ENCODE measurements around the gene ZNF513.

The ZNF513 gene

DNA sequence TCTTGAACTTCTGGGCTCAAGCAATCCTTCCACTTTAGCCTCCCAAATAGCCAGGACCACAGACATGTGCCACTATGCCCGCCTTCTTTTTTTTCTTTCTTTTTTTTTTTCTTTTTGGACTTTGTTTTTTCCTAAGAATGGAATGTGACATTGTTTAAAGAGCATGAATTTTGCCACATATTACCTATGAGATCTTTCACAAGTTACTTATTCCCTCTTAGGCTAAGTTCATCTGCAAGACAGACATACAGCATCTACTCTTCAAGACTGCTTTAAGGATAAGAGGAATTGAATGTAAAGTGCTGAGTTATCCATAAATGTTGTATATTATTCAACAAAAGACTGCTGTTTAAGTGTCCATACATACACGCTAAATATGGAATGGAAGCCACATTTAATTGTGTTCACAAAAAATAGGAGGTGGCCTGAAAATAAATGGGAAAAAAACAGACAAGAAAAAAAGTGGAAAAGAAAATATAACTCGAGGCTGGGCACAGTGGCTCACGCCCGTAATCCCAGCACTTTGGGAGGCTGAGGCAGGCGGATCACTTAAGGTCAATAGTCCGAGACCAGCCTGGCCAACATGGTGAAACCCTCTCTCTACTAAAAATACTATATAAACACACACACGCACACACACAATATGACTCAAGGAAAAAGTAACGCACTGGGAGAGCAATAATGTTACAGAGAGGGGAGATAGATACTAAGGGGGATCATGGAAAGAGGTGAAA, 32.1 kb upstream of the ZNF513 start:
- WGBS, 2 experiments (ENCODE audit: insufficient coverage in 2 of 2): 77 to 94% methylated on average over 5 to 6 of the region's 9 CpGs
- Histone ChIP-seq H3K4me1 (ENCODE audit: control insufficient read depth, insufficient read depth, low read length, poor library complexity, severe bottlenecking) (peaks cover 2% of the 10 kb centered on the region), H3K27ac (ENCODE audit: low read depth, low read length, severe bottlenecking) (no peak overlapping the region), H3K36me3 (ENCODE audit: control insufficient read depth, insufficient read depth, low read length) (peaks cover 2% of the 10 kb centered on the region), H3K4me3 (ENCODE audit: extremely low read depth, insufficient read depth, low read length, poor library complexity, severe bottlenecking) (no peak overlapping the region), H3K9me3 (ENCODE audit: control insufficient read depth, low read length) (no peaks in the 10 kb centered on the region)

DNA sequence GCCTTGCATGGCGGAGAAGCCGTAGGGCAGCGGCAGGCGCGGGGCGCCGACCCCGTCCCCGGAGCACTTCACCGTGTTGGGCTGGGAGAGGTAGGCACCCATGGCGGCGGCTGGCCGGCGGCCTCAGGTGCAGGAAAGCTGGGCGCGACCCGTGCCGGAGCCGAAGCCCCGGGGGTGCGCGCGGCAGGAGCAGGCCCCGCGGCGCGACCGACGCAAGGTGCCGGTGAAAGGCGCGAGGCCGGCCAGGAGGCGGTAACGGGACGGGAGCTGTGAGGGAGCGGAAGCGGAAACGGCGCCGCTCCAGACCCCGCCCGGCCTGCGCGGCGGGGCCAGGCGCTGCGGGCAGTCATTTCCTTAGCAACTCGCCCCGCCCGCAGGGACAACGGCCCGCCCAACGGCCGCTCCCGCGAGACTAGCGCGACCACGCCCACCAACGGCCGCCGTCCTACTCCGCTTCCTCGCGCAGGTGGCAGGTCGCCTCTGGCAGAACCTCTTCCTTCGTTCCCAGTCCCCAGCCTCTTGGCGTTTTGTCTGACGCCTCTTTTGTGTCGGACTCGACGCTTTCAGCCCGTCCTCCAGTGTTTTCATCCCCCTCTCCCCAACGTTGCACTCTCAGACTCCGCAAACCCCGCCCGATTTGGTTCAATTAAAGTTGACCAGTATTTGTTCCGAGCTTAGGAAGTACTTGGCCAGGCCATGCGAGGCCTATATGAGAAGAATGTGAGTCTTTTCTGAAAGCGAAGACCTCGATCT, 29.0 kb upstream of the ZNF513 start, which contains the start of gene PPM1G:
Gene PPM1G (minus strand): TSS at position 271 of the 753 bp plus-strand sequence. CDS start 169 bp downstream, at position 102.
- Histone ChIP-seq H3K4me3 (ENCODE audit: extremely low read depth, insufficient read depth, low read length, poor library complexity, severe bottlenecking) (peak within 1 kb of the TSS; percentile 87), H3K27ac (ENCODE audit: low read depth, low read length, severe bottlenecking) (peak within 1 kb of the TSS; percentile 77), H3K4me1 (ENCODE audit: control insufficient read depth, insufficient read depth, low read length, poor library complexity, severe bottlenecking) (peaks cover 2% of the 10 kb centered on the region), H3K36me3 (ENCODE audit: control insufficient read depth, insufficient read depth, low read length) (peaks cover 15% of the 10 kb centered on the region), H3K9me3 (ENCODE audit: control insufficient read depth, low read length) (no peaks in the 10 kb centered on the region)
- WGBS, 2 experiments (ENCODE audit: insufficient coverage in 2 of 2): 5% methylated on average over 49 to 78 of the region's 82 CpGs

DNA sequence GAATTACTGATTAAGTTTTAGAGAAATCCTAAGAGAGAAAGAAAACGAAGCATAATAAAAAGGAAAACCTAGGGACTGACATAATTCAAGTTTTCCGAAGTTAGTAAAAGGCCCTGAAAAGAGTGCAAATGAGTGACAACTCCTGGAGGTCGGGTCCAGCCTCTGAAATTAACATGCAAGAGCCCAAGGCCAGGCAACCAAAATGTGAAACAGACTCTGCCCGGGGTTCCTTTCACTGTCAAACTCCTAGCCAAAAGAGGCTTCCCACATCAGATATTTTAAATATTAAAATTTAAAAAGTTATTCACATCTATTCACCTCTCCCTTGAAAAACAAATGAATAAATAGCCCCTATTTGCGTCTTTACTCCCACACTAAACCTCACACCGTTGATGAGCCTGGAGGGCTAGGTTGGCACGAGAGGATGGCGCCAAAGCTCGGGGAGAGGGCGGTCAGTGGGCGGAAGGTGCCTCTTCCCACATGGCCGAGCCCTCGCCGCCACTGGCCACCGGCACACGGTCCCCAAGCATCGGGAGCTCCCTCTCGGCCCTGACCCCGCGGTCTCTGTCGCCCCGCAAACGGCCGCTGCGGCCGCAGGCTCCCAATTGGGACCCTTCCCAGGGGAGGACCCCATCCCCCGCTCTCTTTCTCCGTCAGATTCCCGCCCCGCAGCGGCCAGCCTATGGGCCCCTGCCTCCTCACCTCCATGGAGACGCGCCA, 28.2 kb upstream of the ZNF513 start:
- 0 to 1% methylated on average over 24 of the region's 33 CpGs for WGBS, 2 experiments (ENCODE audit: insufficient coverage in 2 of 2)
- H3K4me1 ChIP-seq (ENCODE audit: control insufficient read depth, insufficient read depth, low read length, poor library complexity, severe bottlenecking): peaks cover 2% of the 10 kb centered on the region
- H3K27ac ChIP-seq (ENCODE audit: low read depth, low read length, severe bottlenecking): peak overlapping the region; percentile 77
- peak overlapping the region; percentile 87 for H3K4me3 ChIP-seq (ENCODE audit: extremely low read depth, insufficient read depth, low read length, poor library complexity, severe bottlenecking)
- H3K9me3 ChIP-seq (ENCODE audit: control insufficient read depth, low read length): no peaks in the 10 kb centered on the region
- peaks cover 20% of the 10 kb centered on the region for H3K36me3 ChIP-seq (ENCODE audit: control insufficient read depth, insufficient read depth, low read length)

DNA sequence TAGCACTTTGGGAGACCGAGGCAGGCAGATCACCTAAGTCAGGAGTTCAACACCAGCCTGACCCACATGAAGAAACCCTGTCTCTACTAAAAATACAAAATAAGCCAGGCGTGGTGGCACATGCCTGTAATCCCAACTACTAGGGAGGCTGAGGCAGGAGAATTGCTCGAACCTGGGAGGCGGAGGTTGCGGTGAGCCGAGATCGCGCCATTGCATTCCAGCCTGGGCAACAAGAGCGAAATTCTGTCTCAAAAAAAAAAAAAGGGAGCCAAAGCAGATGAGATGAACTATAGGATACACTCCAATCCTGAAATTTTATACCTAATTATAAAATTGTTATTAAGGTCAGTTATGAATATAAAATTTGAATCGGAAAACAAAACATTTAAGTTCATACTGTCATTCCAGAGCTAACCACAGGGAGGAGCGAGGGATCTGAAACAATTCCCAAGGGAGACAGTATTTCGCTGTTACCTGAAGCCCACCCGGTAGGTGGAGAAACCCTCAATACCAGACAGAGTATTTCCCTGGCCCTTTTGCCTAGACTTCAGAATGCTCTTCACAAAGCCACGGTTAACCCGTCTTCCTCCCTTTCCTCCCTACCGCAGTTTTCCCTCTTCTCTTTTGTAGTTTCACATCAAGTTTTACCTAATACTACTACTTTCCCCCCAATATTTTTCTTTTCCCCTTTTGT, 27.4 kb upstream of the ZNF513 start:
- H3K4me3 ChIP-seq (ENCODE audit: extremely low read depth, insufficient read depth, low read length, poor library complexity, severe bottlenecking): peak overlapping the region; percentile 87
- 9 to 21% methylated on average over 6 to 7 of the region's 16 CpGs for WGBS, 2 experiments (ENCODE audit: insufficient coverage in 2 of 2)
- H3K4me1 ChIP-seq (ENCODE audit: control insufficient read depth, insufficient read depth, low read length, poor library complexity, severe bottlenecking): peaks cover 2% of the 10 kb centered on the region
- H3K27ac ChIP-seq (ENCODE audit: low read depth, low read length, severe bottlenecking): no peak overlapping the region
- H3K36me3 ChIP-seq (ENCODE audit: control insufficient read depth, insufficient read depth, low read length): peaks cover 28% of the 10 kb centered on the region
- no peaks in the 10 kb centered on the region for H3K9me3 ChIP-seq (ENCODE audit: control insufficient read depth, low read length)

DNA sequence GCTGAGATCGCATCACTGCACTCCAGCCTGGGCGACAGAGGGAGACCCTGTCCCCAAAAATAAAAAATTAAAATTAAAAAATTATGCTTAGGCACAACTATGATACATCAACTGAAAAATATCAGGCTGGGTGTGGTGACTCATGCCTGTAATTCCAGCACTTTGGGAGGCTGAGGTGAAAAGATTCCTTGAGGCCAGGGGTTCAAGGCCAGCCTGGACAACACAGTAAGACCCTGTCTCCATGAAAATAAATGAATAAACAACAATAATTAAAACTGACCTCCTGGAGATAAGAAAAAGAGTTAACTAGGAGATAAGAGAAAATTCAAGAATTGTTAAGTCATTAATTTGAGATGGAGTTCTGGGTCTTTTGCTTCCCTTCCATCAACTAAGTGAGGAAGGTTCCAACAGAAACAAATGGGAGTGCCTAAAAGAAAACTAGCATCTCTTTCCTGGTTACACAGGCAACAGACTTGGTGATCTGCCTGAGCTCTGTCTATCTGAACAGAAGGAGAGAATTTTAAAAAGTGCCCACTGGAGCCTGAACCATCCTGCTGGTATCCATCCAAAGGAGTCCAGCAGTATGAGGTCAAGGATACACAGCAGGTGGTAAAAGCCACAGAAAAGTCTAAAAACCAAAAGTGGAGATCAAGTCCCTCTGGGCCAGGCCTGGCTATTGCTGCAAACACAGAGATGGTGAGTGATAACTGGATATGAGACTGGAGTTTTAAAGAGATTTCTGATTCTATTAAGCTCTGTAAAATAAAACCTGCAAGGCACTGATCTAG, 20.0 kb upstream of the ZNF513 start:
- Histone ChIP-seq H3K9me3 (ENCODE audit: control insufficient read depth, low read length) (no peaks in the 10 kb centered on the region), H3K4me1 (ENCODE audit: control insufficient read depth, insufficient read depth, low read length, poor library complexity, severe bottlenecking) (no peaks in the 10 kb centered on the region), H3K4me3 (ENCODE audit: extremely low read depth, insufficient read depth, low read length, poor library complexity, severe bottlenecking) (no peak overlapping the region), H3K36me3 (ENCODE audit: control insufficient read depth, insufficient read depth, low read length) (peaks cover 51% of the 10 kb centered on the region), H3K27ac (ENCODE audit: low read depth, low read length, severe bottlenecking) (no peak overlapping the region)
- WGBS, 2 experiments (ENCODE audit: insufficient coverage in 2 of 2): no CpG with 5 or more reads among the region's 2 CpGs

DNA sequence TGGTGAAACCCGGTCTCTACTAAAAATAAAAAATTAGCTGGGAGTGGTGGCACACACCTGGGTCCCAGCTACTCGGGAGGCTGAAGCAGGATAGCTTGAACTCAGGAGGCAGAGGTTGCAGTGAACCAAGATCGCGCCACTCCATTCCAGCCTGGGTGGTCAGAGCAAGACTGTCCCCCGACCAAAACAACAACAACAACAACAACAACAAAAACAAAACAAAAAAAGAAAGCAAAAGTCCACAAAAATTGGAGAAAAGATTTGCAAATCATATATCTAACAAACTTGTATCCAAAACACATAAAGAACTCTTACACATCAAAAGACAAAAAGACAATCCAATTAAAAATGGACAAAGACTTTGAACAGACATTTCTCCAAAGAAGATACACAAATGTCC, 18.4 kb upstream of the ZNF513 start:
- H3K27ac ChIP-seq (ENCODE audit: low read depth, low read length, severe bottlenecking): no peak overlapping the region
- 90% methylated on average over 5 of the region's 5 CpGs; no CpG with 5 or more reads in 1 of the 2 experiments for WGBS, 2 experiments (ENCODE audit: insufficient coverage in 2 of 2)

DNA sequence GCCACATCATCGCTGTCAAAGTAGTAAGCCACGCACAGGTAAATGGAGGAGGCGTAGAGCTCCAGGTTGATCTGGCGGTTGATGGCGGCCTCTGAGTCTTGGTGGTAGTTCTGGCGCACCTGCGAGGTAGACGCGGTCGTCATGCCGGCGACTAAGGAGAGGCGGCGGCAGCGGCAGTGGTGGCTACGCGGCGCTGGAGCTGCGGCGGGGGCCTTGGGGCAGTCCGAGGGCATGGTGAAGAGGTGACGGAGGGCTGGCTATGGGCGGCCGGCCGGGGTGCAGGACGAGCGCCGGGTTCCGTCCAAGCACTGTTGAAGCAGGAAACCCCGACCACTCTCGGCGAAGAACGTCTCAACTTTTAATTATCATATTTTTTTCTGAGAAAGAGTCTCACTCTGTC, 12.7 kb upstream of the ZNF513 start:
- 95 to 99% methylated on average over 32 to 33 of the region's 33 CpGs for WGBS, 2 experiments (ENCODE audit: insufficient coverage in 2 of 2)
- H3K4me1 ChIP-seq (ENCODE audit: control insufficient read depth, insufficient read depth, low read length, poor library complexity, severe bottlenecking): no peaks in the 10 kb centered on the region
- H3K36me3 ChIP-seq (ENCODE audit: control insufficient read depth, insufficient read depth, low read length): peaks cover 31% of the 10 kb centered on the region
- no peak overlapping the region for H3K27ac ChIP-seq (ENCODE audit: low read depth, low read length, severe bottlenecking)
- no peaks in the 10 kb centered on the region for H3K9me3 ChIP-seq (ENCODE audit: control insufficient read depth, low read length)
- no peak overlapping the region for H3K4me3 ChIP-seq (ENCODE audit: extremely low read depth, insufficient read depth, low read length, poor library complexity, severe bottlenecking)

More for the DNA sequence above, 18.4 kb upstream of the ZNF513 start:
- Histone ChIP-seq H3K9me3 (ENCODE audit: control insufficient read depth, low read length) (no peaks in the 10 kb centered on the region), H3K4me3 (ENCODE audit: extremely low read depth, insufficient read depth, low read length, poor library complexity, severe bottlenecking) (no peak overlapping the region), H3K4me1 (ENCODE audit: control insufficient read depth, insufficient read depth, low read length, poor library complexity, severe bottlenecking) (no peaks in the 10 kb centered on the region), H3K36me3 (ENCODE audit: control insufficient read depth, insufficient read depth, low read length) (peaks cover 44% of the 10 kb centered on the region)

DNA sequence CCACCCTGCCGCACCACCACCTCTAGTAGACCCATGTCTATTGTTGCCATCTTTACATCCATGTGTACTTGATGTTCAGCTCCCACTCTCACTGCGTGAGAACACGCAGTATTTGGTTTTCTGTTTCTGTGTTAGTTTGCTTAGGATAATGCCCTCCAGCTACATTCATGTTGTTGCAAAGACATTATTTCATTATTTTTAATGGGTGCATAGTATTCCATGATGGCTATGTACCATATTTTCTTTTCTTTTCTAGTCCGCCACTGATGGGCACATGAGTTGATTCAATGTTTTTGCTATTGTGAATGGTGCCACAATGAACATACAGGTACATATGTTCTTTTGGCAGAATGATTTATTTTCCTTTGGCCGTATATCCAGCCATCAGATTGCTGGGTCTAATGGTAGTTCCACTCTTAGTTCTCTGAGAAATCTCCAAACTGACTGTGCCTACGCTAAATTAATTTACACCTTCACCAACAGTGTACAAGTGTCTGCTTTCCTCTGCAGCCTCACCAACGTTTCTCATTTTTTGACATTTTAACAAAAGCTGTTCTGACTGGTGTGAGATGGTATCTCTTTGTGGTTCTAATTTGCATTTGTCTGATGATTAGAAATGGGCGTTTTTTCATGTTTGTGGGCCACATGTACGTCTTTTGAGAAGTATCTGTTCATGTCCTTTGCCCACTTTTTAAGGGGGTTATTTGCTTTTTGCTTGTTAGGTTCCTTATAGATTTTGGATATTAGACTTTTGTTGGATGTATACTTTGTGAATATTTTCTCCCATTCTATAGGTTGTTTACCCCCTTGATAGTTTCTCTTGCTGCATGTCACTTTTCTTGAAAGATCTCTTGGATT, 10.5 kb upstream of the ZNF513 start:
- no peak overlapping the region for H3K27ac ChIP-seq (ENCODE audit: low read depth, low read length, severe bottlenecking)
- H3K9me3 ChIP-seq (ENCODE audit: control insufficient read depth, low read length): no peaks in the 10 kb centered on the region
- H3K36me3 ChIP-seq (ENCODE audit: control insufficient read depth, insufficient read depth, low read length): peaks cover 45% of the 10 kb centered on the region
- WGBS, 2 experiments (ENCODE audit: insufficient coverage in 2 of 2): 93 to 100% methylated on average over 5 of the region's 9 CpGs
- no peak overlapping the region for H3K4me3 ChIP-seq (ENCODE audit: extremely low read depth, insufficient read depth, low read length, poor library complexity, severe bottlenecking)
- H3K4me1 ChIP-seq (ENCODE audit: control insufficient read depth, insufficient read depth, low read length, poor library complexity, severe bottlenecking): no peaks in the 10 kb centered on the region

DNA sequence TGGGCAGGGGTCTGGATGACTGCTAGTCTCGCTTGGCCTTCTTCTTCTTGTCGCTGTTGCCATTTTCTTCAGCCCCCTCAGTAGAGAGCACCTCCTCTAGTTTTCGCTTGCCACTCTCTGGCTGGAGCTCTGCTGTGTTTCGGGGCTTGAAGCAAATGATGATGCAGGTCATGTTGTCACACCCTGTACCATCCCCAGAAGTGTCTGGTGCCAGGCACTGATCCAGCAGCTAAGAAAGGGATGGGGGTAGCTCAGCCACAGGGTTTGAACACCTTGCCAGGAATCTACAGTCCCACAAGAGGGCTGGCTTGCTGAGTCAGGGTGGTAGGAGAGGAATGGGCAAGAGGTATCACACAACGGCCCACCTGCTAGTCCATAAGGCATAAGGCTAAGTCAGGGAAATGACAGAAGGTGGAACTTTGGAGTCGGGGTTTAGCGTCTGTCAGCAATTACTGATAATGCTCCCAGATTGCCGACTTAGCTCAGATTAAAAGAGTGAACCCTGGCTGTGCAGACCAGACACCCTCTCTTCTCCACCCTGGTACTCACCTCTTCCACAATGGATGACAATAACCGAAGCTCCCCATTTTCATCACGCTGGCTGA, 1.1 kb upstream of the ZNF513 start:
- WGBS, 2 experiments (ENCODE audit: insufficient coverage in 2 of 2): 95% methylated on average over 9 to 10 of the region's 10 CpGs

More for the DNA sequence above, 1.1 kb upstream of the ZNF513 start:
- Histone ChIP-seq H3K4me1 (ENCODE audit: control insufficient read depth, insufficient read depth, low read length, poor library complexity, severe bottlenecking) (peaks cover 18% of the 10 kb centered on the region), H3K9me3 (ENCODE audit: control insufficient read depth, low read length) (no peaks in the 10 kb centered on the region), H3K36me3 (ENCODE audit: control insufficient read depth, insufficient read depth, low read length) (peaks cover 79% of the 10 kb centered on the region), H3K4me3 (ENCODE audit: extremely low read depth, insufficient read depth, low read length, poor library complexity, severe bottlenecking) (no peak overlapping the region), H3K27ac (ENCODE audit: low read depth, low read length, severe bottlenecking) (peak overlapping the region; percentile 98)
